Mononuclear cell (primary cell): ENCODE measurements around the gene IL15RA. TPM values are rescaled to one million over a fixed set of nuclear protein-coding genes. Genes with fewer than 3 reads are reported as not detected.
"Not testable (repeated sequence)": the region's sequence is repeated elsewhere in the genome, so short reads cannot be mapped to it uniquely, and the experiment has no call there.

Experiments
- H3K27me3 ChIP-seq: 2 replicates; pipeline ENCODE4 v1.6.0; 2011; ENCODE audit warnings: low read length, control low read depth; ENCODE audit not compliant: insufficient read depth
- H3K4me1 ChIP-seq: 2 replicates; pipeline ENCODE4 v1.5.1; 2011; ENCODE audit warnings: mild to moderate bottlenecking, low read length, control low read depth; ENCODE audit not compliant: insufficient read depth
- H3K4me3 ChIP-seq: 2 replicates; pipeline ENCODE4 v1.5.1; 2011; ENCODE audit warnings: mild to moderate bottlenecking, low read length, moderate library complexity
- H3K9me3 ChIP-seq: 2 replicates; pipeline ENCODE4 v1.5.1; 2011; ENCODE audit warnings: low read depth, mild to moderate bottlenecking, control low read depth, low read length
- total RNA-seq: library from RNA; depleted of rRNA; stranded (reverse); fragments of >200 nt; gene quantifications from one replicate; pipeline ENCODE4 v1.2.3, GENCODE V29; 2012

Gene IL15RA
- total RNA-seq, 1 donor: 5.1 TPM

DNA sequence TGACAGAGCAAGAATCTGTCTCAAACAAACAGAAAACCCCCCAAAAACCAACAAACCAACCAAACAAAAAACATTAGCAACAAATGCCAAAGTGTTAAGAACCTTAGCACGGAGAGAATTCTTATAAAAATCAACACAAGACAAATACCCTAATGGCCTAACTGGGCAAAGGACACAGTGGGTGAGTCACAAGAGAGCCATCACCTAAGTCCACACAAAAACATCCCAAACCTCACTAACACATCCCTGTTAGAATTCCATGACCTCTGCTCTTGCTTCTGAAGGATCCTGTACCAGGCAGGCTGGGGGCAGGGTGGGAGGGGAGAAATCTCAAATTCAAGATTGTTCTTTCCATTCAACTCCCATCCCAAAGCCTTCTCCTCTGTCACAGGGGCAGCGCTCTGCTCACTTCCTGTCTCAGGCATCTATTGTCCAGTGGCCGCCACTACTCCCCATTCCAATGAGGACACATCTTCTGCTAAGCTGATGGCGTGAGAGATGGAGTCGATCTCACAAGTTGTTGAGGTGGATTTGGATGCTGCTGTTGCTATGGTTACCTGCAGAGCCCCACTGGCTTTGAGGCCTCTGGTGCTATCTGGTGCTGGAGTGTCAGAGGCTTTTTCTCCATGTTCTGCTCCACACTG is 9.2 kb downstream of the IL15RA start:
- H3K4me3 ChIP-seq: no peak overlapping the region
- no peaks in the 10 kb centered on the region for H3K27me3 ChIP-seq
- H3K4me1 ChIP-seq: peaks cover 15% of the 10 kb centered on the region
- H3K9me3 ChIP-seq: no peaks in the 10 kb centered on the region

DNA sequence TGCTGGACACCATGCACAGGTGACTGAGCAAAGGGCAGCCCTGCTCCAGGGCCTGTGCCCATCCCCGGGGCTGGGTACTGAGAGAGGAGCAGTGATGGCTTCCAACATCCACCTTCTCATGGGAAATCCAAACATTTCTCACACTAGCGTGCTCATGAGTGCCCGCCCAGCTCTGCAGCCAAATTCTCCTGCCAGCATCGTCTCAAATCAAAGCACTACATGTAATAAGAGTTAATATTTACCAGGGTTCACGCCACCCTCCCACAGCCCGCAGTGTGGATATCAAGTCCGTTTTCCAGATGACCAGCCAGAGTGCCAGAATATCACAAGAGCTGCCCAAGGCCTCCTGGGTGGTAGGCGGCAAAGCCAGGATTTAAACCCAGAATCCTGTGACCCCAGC is 12.1 kb downstream of the IL15RA start:
- Histone ChIP-seq H3K4me1 (no peaks in the 10 kb centered on the region), H3K9me3 (no peaks in the 10 kb centered on the region), H3K4me3 (no peak overlapping the region), H3K27me3 (no peaks in the 10 kb centered on the region)

DNA sequence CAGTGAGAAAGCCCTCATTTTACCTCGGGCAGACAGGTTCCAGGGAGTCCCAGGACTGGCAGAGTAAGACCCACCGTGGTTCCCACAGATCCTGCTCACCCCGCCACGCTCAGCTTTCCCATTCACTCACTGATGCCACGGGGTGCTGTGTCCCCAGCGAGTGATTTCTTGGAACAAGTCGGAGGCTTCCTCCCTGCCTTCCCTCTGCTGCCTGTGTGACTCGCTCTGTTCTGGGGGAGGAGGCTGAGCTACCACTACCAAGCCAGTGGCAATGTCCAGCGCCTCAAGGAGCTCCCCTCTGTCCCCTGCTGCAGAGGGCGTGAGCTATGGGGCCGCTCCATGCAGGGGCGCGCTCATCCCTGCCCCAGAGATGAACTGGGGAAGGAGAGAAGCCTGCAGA is 12.6 kb downstream of the IL15RA start:
- Histone ChIP-seq H3K4me3 (no peak overlapping the region), H3K27me3 (no peaks in the 10 kb centered on the region), H3K9me3 (no peaks in the 10 kb centered on the region), H3K4me1 (no peaks in the 10 kb centered on the region)

DNA sequence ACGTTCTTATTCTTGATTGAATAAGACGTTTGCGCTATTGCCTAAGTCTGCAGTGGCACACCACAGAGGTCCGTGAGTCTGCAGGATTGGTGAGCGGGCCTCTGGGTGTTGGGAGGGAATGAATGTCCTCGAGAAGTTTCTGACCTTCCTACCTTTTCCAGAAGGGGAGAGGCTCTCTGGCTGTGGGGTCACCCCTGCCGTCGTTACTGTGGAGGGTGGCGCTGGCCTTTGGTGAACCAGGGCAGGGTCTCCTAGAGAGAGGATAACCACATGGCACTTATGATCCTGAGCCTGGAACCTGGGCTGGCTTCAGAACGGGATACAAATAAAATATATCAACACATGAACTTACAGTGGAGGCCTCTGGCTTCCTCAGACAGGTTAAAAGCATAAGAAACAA is 13.8 kb downstream of the IL15RA start:
- Histone ChIP-seq H3K4me1 (no peaks in the 10 kb centered on the region), H3K27me3 (no peaks in the 10 kb centered on the region), H3K9me3 (no peaks in the 10 kb centered on the region), H3K4me3 (no peak overlapping the region)

DNA sequence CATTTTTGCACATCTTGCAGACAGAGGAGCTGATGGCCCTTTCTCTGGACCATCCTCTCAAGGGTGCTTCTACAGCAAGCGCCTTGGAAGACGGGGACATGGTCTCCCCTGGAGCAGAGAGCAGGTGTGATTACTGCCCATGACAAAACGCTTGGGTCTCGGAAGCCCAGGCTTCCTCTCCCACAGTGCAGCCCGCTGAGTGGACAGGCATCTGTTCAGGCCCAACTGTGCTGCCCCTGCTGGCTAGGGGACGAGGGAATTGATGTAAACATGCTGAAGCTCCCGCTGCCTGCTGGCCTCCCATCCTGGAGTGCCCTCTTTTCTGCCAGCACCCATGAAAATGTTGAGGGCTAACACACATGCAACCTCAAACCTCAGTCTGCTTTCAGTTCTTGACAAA is 14.3 kb downstream of the IL15RA start:
- Histone ChIP-seq H3K4me3 (no peak overlapping the region), H3K4me1 (no peaks in the 10 kb centered on the region), H3K9me3 (no peaks in the 10 kb centered on the region), H3K27me3 (no peaks in the 10 kb centered on the region)

DNA sequence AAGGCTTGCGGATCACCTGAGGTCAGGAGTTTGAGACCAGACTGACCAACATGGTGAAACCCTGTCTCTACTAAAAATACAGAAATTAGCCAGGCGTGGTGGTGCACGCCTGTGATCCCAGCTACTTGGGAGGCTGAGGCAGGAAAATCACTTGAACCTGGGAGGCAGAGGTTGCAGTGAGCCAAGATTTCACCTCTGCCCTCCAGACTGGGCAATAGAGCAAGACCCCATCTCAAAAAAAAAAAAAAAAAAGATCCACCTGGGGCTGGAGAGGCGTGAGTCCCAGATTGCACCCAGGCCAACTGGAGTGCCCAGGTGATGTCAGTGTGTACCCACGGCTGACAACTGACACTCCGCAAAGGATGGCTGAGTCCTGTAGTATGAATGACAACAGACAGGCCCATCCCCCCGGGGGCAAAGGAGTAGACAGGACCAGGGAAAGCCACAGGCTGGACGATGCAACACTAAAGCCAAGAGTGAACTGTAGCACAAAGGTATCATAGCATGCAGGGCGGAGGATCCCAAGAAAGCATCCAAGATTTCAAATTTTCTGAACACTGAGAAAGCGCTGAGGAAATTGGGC is 14.9 kb downstream of the IL15RA start:
- not testable (repeated sequence) for H3K4me1 ChIP-seq, H3K27me3 ChIP-seq, H3K9me3 ChIP-seq, H3K4me3 ChIP-seq

DNA sequence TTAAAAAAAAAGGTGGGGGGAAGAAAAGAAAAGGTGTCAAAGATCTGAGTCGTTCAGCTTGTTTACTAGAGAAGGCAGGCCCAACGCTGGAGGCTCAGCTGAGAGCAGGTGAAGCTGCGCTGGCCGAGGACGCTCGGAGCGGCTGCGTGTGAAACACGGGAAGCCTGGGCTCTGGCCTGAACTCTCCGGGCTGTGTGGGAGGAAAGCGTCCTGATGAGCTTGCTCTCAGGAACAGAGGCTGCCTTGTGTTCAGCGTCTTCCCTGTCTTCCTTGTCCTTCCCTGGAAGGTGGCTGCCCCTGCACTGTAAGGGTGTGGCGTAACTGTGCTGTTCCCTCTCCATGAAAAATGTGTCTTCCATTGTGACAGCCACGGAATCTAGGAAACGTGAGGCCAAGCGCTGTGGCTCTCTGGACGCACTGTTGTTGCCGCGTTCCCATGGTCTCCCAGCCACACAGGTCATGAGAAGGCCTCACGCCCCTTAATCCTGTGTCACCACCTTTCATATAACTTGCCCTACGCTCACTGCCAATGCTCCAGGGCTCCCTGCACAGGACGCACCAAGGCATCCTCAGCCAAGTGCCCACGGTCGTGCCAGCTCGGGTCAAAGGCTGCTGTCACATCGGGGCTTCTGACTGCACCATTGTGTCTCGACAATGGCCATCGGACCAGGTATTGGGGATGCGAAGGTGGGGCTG is 15.8 kb downstream of the IL15RA start:
- no peaks in the 10 kb centered on the region for H3K4me1 ChIP-seq
- H3K4me3 ChIP-seq: no peak overlapping the region
- H3K27me3 ChIP-seq: no peaks in the 10 kb centered on the region
- H3K9me3 ChIP-seq: no peaks in the 10 kb centered on the region

DNA sequence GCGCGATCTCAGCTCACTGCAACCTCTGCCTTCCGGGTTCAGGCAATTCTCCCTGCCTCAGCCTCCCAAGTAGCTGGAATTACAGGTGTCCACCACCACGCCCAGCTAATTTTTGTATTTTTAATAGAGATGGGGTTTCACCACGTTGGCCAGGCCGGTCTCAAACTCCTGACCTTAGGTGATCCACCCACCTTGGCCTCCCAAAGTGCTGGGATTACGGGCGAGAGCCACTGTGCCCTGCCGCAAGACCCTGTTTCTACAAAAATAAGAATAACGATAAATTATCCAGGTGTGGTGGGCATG is 16.4 kb downstream of the IL15RA start:
- H3K4me1 ChIP-seq, H3K9me3 ChIP-seq, H3K27me3 ChIP-seq, H3K4me3 ChIP-seq: not testable (repeated sequence)

DNA sequence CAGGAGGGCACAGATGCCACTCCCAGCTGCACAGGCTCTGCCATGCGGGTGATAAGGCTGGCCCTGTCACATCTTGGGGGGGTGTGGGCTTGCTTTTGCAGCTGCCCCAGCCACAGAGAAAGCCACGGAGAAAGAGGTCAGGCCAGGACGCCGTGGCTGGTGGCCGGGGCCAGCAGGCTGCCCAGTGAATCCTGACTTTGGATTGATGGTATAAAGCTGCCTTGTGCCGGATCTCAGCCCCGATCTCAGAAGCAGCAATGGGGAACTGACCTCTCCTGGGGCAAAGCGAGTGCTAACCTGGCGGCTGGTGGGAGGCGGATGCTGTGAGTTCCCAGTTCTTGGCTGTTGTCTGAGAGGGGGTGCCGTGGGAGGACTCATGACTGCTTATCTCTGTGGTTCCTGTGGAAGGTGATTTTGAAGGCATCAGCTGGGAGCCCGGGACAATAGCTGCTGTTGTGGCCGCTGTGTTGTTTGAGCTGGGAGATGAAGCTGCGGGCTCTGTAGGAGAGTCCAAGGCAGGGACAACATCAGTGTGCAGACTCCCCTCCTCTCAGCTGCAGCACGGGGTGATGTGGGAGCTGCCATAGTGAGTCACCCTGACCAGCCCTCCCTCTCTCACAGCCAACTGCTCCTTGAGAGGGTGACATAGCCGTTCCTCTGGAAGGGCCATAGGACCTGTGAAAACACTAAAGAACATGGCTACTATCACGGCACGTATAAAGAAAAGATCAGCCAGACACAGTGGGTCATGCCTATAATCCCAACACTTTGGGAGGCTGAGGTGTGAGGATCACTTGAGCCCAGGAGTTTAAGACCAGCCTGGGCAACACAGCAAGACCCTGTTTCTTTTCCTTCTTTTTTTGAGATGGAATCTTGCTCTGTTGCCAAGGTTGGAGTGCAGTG is 17.0 kb downstream of the IL15RA start:
- Histone ChIP-seq H3K27me3 (no peaks in the 10 kb centered on the region), H3K4me3 (no peak overlapping the region), H3K9me3 (no peaks in the 10 kb centered on the region), H3K4me1 (no peaks in the 10 kb centered on the region)

DNA sequence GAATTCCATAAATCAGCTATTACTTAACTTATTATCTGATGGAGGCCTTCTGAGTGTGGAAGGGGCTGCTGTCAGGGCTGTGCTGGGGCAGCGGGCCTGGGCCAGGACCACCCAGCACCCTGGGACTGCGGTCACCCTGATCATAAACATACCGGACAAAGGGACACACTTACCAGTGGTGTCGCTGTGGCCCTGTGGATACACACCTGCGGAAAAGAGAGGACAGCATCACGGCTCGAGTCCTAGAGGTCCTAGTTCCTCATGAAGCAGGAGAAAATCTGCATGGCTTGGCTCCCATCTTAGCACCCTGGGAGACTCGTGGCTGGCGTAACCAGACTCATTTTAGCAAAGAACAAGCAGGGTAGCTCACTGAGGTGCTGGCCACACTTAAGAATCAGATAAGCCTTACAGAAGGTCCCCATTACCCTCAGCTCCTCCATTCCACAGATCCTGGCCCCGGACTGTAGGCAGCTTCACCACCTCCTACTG is 17.7 kb downstream of the IL15RA start:
- Histone ChIP-seq H3K4me1 (no peaks in the 10 kb centered on the region), H3K27me3 (no peaks in the 10 kb centered on the region), H3K4me3 (no peak overlapping the region), H3K9me3 (no peaks in the 10 kb centered on the region)

DNA sequence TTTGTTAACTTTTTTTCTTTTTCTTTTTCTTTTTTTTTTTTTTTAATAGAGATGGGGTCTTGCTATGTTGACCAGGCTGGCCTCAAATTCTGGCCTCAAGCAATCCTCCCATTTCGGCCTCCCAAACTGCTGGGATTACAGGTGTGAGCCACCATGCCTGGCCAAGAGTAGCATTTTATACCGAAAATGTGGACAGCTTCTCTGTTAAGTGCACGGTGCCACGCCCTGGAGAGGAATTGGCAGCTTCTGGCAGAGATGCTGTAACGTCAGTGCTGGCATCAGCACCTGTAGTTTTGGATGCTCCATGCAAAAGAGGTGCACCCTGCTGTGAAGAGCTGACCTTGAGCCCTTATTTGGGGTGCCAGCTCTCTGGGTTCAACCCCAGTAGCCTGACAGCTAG is 18.2 kb downstream of the IL15RA start:
- Histone ChIP-seq H3K4me3 (no peak overlapping the region), H3K4me1 (no peaks in the 10 kb centered on the region), H3K9me3 (no peaks in the 10 kb centered on the region), H3K27me3 (no peaks in the 10 kb centered on the region)

DNA sequence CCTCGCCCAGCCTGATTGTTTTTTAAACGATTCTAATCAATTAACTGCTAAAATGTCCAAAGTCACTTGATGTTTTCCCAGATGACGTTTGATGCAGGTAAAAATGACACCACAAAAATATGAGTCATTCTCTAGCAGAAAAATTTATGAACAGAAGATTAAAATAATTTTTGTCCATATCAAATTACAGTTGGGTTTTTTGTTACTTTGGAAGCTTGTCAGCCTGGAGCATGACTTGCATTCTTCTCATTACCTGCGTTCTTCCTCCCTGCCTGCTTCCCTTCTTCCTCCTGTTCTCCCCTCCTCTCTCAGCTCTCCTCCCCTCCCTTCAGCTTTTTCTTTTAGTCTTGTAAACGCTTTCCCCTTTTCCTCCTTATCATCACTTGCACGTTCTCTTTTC is 18.7 kb downstream of the IL15RA start:
- no peaks in the 10 kb centered on the region for H3K4me1 ChIP-seq
- H3K9me3 ChIP-seq: no peaks in the 10 kb centered on the region
- no peak overlapping the region for H3K4me3 ChIP-seq
- H3K27me3 ChIP-seq: no peaks in the 10 kb centered on the region

DNA sequence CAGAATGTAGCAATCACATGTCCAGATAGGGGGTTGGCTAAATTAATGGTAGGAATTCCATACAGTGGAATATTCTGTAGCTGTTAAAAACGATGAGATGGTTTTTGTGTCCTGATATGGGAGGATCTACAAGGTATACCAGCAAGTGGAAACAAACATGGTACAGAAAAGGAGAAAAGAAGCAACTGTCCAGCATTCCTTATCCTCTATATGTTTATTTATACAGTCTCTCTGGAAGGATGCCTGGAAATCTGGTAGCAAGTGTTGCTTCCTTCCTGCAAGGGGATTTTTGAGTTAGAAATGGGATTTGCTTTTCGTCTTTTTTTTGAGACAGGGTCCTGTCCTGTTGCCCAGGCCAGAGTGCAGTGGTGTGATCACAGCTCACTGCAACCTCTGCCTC is 19.3 kb downstream of the IL15RA start:
- H3K27me3 ChIP-seq: no peaks in the 10 kb centered on the region
- H3K4me1 ChIP-seq: no peaks in the 10 kb centered on the region
- no peaks in the 10 kb centered on the region for H3K9me3 ChIP-seq

DNA sequence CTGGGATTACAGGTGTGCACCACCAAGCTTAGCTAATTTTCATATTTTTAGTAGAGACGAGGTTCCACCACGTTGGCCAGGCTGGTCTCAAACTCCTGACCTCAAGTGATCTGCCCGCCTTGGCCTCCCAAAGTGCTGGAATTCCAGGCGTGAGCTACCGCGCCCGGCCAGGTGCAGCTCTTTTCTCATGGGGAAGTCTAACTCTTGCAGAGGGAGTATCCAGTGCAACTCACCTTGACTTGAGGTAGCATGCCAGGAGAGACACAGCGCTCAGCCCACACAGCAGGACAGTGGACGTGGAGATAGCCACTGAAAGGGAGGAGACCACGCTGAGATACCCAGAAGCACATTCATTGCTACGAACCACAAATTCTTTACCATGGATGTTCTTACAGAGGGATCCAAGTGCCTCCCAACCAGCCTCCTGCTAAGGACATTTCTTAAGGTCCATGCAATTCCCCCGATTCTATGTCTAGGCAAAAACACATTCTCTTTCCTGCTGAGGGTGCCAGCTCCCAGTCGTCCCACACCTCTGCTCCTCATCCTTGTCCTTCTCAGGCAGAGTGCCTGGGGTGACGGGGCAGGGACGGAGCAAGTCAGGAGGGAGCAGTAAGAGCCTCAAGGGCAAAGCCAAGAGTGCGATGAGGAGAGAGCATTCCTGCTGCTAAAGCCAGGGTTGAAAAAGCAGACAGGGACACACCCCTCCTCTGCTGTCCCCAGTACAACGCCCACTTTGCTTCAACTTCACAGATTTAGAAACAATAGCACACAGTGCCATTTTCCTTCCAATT is 21.0 kb downstream of the IL15RA start:
- Histone ChIP-seq H3K27me3 (no peaks in the 10 kb centered on the region), H3K4me3 (no peak overlapping the region), H3K9me3 (no peaks in the 10 kb centered on the region), H3K4me1 (peaks cover 3% of the 10 kb centered on the region)

More for the DNA sequence above, 19.3 kb downstream of the IL15RA start:
- H3K4me3 ChIP-seq: no peak overlapping the region
